PFSK-1 (cell line): Measurements from ENCODE around the gene TGFB1I1.

Experiments
- FOXP2 ChIP-seq: optimal IDR thresholded peaks from 2 replicates; pipeline ENCODE3; 2011; ENCODE audit warnings: borderline replicate concordance, control low read depth, inconsistent platforms; ENCODE audit not compliant: insufficient read depth; ENCODE audit errors: extremely low read length, extremely low read depth
- POLR2AphosphoS5 ChIP-seq: IDR thresholded peaks from 2 replicates; pipeline ENCODE4 v1.6.1; 2012; ENCODE audit warnings: low read depth, mild to moderate bottlenecking, control low read depth, low read length, moderate library complexity
- REST ChIP-seq, 2 experiments: IDR thresholded peaks; 2 replicates each; pipeline versions ENCODE4 v1.6.1 to v1.8.0; 2011 to 2012; ENCODE audit warnings: low read depth in 2 of 2, low read length in 2 of 2, control low read depth in 1 of 2, inconsistent platforms in 1 of 2, mild to moderate bottlenecking in 1 of 2, moderate library complexity in 1 of 2; ENCODE audit not compliant: insufficient read depth in 1 of 2
- SIN3A ChIP-seq: IDR thresholded peaks from 2 replicates; pipeline ENCODE4 v1.6.1; 2012; ENCODE audit warnings: mild to moderate bottlenecking, low read length, moderate library complexity, borderline replicate concordance; ENCODE audit not compliant: insufficient read depth
- TAF1 ChIP-seq: IDR thresholded peaks from 2 replicates; pipeline ENCODE4 v1.6.1; 2012; ENCODE audit warnings: low read length, control low read depth, borderline replicate concordance; ENCODE audit not compliant: insufficient read depth

Gene TGFB1I1

GRCh38 chr16:31455601-31456314 lies 16.2 kb upstream of the TGFB1I1 start:
- TF ChIP-seq POLR2AphosphoS5: 0 out of 2 replicates have a peak, but pooled peaks have one; percentile 3
- TF ChIP-seq REST (IDR thresholded peaks at IDR 0.05; ENCODE audit: insufficient read depth in 1 of 2, low read depth in 2 of 2, low read length in 2 of 2): no peak

- no peak for TF ChIP-seq TAF1
- TF ChIP-seq REST (IDR thresholded peaks at IDR 0.05; ENCODE audit: insufficient read depth in 1 of 2, low read depth in 2 of 2, low read length in 2 of 2): peak in 1 of 2 experiments; percentile 82; a peak in 2 of 4 replicates
- TF ChIP-seq SIN3A: no peak
- no peak for TF ChIP-seq FOXP2
- no peak for TF ChIP-seq POLR2AphosphoS5
Observed at GRCh38 chr16:31456988-31457360, 15.0 kb upstream of the TGFB1I1 start.

GRCh38 chr16:31458073-31458843 lies 13.7 kb upstream of the TGFB1I1 start:
- TF ChIP-seq SIN3A (no peak), POLR2AphosphoS5 (no peak), REST (IDR thresholded peaks at IDR 0.05; ENCODE audit: insufficient read depth in 1 of 2, low read depth in 2 of 2, low read length in 2 of 2) (no peak), TAF1 (no peak), FOXP2 (no peak)

GRCh38 chr16:31458844-31459686 lies 12.9 kb upstream of the TGFB1I1 start, which contains the start of gene ARMC5:
Gene ARMC5, plus strand, starts transcription at chr16:31459501. Its CDS starts 24 bp downstream, at chr16:31459525.
- TF ChIP-seq REST (IDR thresholded peaks at IDR 0.05; ENCODE audit: insufficient read depth in 1 of 2, low read depth in 2 of 2, low read length in 2 of 2): no peak
- peak; percentile 57 for TF ChIP-seq TAF1
- peak; percentile 53 for TF ChIP-seq POLR2AphosphoS5
